K562 (cell line): ENCODE data around the gene PLEKHH2. TPM values are rescaled to one million over a fixed set of nuclear protein-coding genes. Genes with fewer than 3 reads are reported as not detected.

ENCODE experiments used
- ESRRA ChIP-seq: fragments of 450-650 bp; IDR thresholded peaks from 2 replicates; pipeline ENCODE4 v1.6.1; 2014; ENCODE audit warnings: low read depth, mild to moderate bottlenecking, moderate library complexity, borderline replicate concordance
- FUS ChIP-seq: fragments of 200-400 bp; formaldehyde crosslinking; optimal IDR thresholded peaks from 2 replicates; pipeline ENCODE3; 2017; ENCODE audit warnings: low read depth, low read length
- GATA2 ChIP-seq: sonication (generic); formaldehyde crosslinking; IDR thresholded peaks from 2 replicates; pipeline ENCODE4 v1.4.0; 2020; ENCODE audit warnings: mild to moderate bottlenecking, missing genetic modification reagents
- LCOR ChIP-seq: sonication (generic); formaldehyde crosslinking; IDR thresholded peaks from 2 replicates; pipeline ENCODE4 v1.8.0; 2022; ENCODE audit warnings: mild to moderate bottlenecking, missing genetic modification reagents
- POU5F1 ChIP-seq: fragments of 150-350 bp; IDR thresholded peaks from 2 replicates; pipeline ENCODE4 v1.6.1; 2014; ENCODE audit warnings: borderline replicate concordance, low read length, low read depth, mild to moderate bottlenecking; ENCODE audit not compliant: partially characterized antibody
- RCOR1 ChIP-seq, 2 experiments: IDR thresholded peaks; 2 replicates each; pipeline ENCODE4 v1.6.1; 2012; ENCODE audit warnings: low read depth in 2 of 2, low read length in 2 of 2, borderline replicate concordance in 1 of 2, improper control_type of control experiment in 1 of 2
- RFX1 ChIP-seq: fragments of 450-650 bp; IDR thresholded peaks from 2 replicates; pipeline ENCODE4 v1.6.1; 2016; ENCODE audit warnings: mild to moderate bottlenecking, moderate library complexity
- RUNX1 ChIP-seq: sonication (generic); IDR thresholded peaks from 2 replicates; pipeline ENCODE4 v1.6.1; 2016; ENCODE audit warnings: antibody characterized with exemption, low read depth
- SMAD3 ChIP-seq: fragments of 450-650 bp; formaldehyde crosslinking; conservative IDR thresholded peaks from 2 replicates; pipeline ENCODE4 v1.4.0; 2020; ENCODE audit warnings: mild to moderate bottlenecking
- SUPT5H ChIP-seq: fragments of 450-650 bp; IDR thresholded peaks from 2 replicates; pipeline ENCODE4 v1.6.1; 2016
- ZBTB40 ChIP-seq, 2 experiments: fragments of 450-650 bp in 1 of 2; sonication (generic) in 1 of 2; formaldehyde crosslinking in 1 of 2; IDR thresholded peaks; 2 replicates each; pipeline versions ENCODE4 v1.7.1 to v1.9.0; 2016 to 2022; ENCODE audit warnings: inconsistent platforms in 1 of 2, mild to moderate bottlenecking in 1 of 2, missing genetic modification reagents in 1 of 2
- ZC3H4 ChIP-seq: sonication (generic); formaldehyde crosslinking; IDR thresholded peaks from 2 replicates; pipeline ENCODE4 v1.9.0; 2021; ENCODE audit warnings: missing genetic modification reagents, borderline replicate concordance
- ZNF445 ChIP-seq: fragments of 250-450 bp; sonication (Bioruptor Pico); IDR thresholded peaks from 2 replicates; pipeline ENCODE4 v1.4.0; 2020; ENCODE audit warnings: low read depth, mild to moderate bottlenecking, moderate library complexity
- polyA plus RNA-seq, 8 experiments: library from polyadenylated mRNA; depleted of rRNA in 4 of 8; stranded (reverse) in 5 of 8; unstranded in 3 of 8; fragments of >200 nt; fragmentation: Nextera tagmentation in 2 of 8; fragmentation: Illumina TruSeq in 1 of 8; extraction: Ambion mirVana in 2 of 8; extraction: Trizol in 1 of 8; gene quantifications; 2 replicates each; pipeline versions ENCODE4 v1.2.1 to v1.2.3, GENCODE V29; 2011 to 2014; ENCODE audit warnings: inconsistent platforms in 1 of 8, missing spikeins in 1 of 8
- total RNA-seq, 7 experiments: library from RNA; depleted of rRNA in 6 of 7; stranded (reverse); fragments of >200 nt in 6 of 7; fragmentation: Illumina TruSeq in 2 of 7; extraction: Trizol in 2 of 7; gene quantifications; 2 replicates each; pipeline versions ENCODE4 v1.2.1 to v1.2.3, GENCODE V29; 2011 to 2021; ENCODE audit warnings: low replicate concordance in 1 of 7
- TF ChIP-seq, protein P1 (sequence below): fragments of 250-450 bp; sonication (Bioruptor Pico); IDR thresholded peaks from 2 replicates; pipeline ENCODE4 v1.8.0; 2021; ENCODE audit warnings: moderate library complexity, mild to moderate bottlenecking, inconsistent platforms
- TF ChIP-seq, protein P2 (sequence below): IDR thresholded peaks from 2 replicates; pipeline ENCODE4 v1.6.1; 2012; ENCODE audit warnings: low read depth, low read length, improper control_type of control experiment, borderline replicate concordance

PLEKHH2 gene
- total and polyA plus RNA-seq, 9 of the 15 experiments (the other 6 are each of a cell fraction or from before 2014, with no cell fraction given), result 0.77 to 13.5 (median 2.7) TPM

DNA sequence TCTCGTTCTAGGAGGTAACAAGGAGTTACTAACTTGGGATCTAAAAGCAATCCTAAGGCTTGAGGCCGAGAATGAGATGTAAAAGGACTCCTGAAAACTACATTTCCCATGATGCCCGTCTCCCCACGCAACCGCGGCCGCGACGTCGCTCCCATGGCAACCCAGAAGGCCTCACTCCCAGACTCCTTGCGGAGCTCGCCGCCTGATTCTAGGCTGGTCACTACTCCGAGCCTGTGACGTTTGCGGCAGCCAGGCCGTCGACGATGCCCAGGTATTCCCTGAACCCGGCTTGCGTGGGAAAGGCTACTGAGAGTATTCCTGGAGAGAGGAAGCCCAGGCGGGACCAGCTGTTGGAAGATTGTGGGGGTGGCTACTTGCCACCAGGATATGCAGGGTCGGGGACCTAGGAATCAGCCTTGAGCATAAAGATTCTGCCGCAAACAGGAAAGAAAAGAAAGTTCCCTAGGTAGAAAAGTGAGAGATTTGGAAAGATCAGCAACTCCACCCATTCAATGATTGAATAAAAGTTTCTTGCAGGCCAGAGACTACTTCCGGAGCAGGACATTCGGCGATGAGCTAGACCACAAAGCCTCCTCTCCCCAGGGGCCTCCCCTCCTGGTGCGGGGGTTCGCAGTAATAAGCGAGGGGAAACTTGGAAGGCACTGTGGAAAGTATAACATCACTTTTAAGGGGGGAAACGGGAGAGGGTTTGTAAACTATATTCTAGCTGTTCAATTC is 137.0 kb downstream of the PLEKHH2 start, which contains the start of gene DYNC2LI1 (continued):
- TF ChIP-seq ZBTB40 (IDR thresholded peaks at IDR 0.05), result peak; percentile 38; the same call in 1 of the 2 replicates
- TF ChIP-seq ZBTB40 (CRISPR knock-in tag; IDR thresholded peaks at IDR 0.05), result no peak
- peak; percentile 31 for TF ChIP-seq POU5F1
- no peak for TF ChIP-seq LCOR (CRISPR knock-in tag)
- TF ChIP-seq RFX1, result peak; percentile 98
- peak; percentile 76 for TF ChIP-seq SUPT5H
- no peak for TF ChIP-seq SMAD3 (CRISPR knock-in tag)
- TF ChIP-seq, protein P1, sequence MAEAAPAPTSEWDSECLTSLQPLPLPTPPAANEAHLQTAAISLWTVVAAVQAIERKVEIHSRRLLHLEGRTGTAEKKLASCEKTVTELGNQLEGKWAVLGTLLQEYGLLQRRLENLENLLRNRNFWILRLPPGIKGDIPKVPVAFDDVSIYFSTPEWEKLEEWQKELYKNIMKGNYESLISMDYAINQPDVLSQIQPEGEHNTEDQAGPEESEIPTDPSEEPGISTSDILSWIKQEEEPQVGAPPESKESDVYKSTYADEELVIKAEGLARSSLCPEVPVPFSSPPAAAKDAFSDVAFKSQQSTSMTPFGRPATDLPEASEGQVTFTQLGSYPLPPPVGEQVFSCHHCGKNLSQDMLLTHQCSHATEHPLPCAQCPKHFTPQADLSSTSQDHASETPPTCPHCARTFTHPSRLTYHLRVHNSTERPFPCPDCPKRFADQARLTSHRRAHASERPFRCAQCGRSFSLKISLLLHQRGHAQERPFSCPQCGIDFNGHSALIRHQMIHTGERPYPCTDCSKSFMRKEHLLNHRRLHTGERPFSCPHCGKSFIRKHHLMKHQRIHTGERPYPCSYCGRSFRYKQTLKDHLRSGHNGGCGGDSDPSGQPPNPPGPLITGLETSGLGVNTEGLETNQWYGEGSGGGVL (CRISPR knock-in tag), result no peak
- TF ChIP-seq ZNF445, result no peak
- no peak for TF ChIP-seq RUNX1
- peak in 1 of 2 experiments; percentile 7; a peak in 1 of 4 replicates for TF ChIP-seq RCOR1 (IDR thresholded peaks at IDR 0.05; ENCODE audit: borderline replicate concordance in 1 of 2, low read depth in 2 of 2, low read length in 2 of 2)
- no peak for TF ChIP-seq GATA2
- TF ChIP-seq ESRRA, result peak; percentile 41; the same call in 1 of the 2 replicates
- no peak for TF ChIP-seq ZC3H4
- TF ChIP-seq FUS, result no peak
- TF ChIP-seq, protein P2, sequence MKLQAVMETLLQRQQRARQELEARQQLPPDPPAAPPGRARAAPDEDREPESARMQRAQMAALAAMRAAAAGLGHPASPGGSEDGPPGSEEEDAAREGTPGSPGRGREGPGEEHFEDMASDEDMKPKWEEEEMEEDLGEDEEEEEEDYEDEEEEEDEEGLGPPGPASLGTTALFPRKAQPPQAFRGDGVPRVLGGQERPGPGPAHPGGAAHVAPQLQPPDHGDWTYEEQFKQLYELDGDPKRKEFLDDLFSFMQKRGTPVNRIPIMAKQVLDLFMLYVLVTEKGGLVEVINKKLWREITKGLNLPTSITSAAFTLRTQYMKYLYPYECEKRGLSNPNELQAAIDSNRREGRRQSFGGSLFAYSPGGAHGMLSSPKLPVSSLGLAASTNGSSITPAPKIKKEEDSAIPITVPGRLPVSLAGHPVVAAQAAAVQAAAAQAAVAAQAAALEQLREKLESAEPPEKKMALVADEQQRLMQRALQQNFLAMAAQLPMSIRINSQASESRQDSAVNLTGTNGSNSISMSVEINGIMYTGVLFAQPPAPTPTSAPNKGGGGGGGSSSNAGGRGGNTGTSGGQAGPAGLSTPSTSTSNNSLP, result no peak
